Fibroblast of lung (primary cell): Measurements from ENCODE around the gene FAM25C.
"Not testable (repeated sequence)": the region's sequence is repeated elsewhere in the genome, so short reads cannot be mapped to it uniquely, and the experiment has no call there.

ENCODE experiments used
- EZH2 ChIP-seq: IDR thresholded peaks from 2 replicates; pipeline ENCODE4 v1.5.1; 2012; ENCODE audit warnings: low read length, control low read depth, mild to moderate bottlenecking; ENCODE audit errors: missing control alignments
- TF ChIP-seq, protein P1 (sequence below), 2 donors: IDR thresholded peaks in 1 of 2; conservative IDR thresholded peaks in 1 of 2; 1 replicate in 1 of 2; 2 replicates in 1 of 2; pipeline ENCODE4 v1.5.1; 2011 to 2012; ENCODE audit warnings: low read length in 2 of 2, control low read depth in 1 of 2, inconsistent platforms in 1 of 2, low read depth in 1 of 2, mild to moderate bottlenecking in 1 of 2

DNA sequence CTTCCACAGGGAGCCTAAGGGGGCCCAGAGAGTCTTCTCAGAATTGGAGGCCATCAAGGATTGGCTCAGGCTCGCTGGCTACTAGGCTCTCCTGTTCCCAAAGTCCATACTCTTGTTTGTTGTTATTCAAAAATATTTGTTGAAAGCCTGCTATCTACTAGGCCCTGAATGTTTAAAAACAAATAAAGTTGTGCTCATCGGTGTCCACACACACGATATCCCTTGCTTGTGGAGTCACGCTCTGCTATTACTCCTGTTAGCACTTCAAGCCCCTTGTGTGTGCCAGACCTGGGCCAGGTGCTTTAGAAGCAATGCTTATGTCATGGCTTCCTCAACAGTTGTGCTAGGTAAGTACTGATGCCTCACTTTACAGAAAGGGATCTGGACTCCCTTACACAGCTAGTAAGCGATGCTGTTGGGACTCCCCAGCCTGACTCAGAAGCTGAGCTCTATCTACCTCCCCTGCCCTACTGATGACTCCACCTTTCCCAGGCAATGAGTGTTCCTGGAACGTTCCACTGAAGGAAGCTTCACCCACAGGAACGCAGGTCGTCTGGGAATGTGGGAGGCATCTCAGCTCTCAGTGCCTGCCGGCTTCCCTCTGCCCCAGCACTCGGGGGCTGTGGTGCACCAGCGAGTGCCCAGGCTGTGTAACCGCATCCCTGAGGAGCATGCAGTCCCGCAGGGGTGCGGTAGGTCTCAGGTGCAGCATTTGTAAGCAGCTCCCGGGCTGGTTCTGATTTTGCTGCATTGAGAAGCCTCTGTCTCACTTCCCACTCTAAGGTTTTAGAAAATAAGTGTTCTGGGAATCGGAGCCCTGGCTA is 10.7 kb downstream of the FAM25C start:
- TF ChIP-seq, protein P1, sequence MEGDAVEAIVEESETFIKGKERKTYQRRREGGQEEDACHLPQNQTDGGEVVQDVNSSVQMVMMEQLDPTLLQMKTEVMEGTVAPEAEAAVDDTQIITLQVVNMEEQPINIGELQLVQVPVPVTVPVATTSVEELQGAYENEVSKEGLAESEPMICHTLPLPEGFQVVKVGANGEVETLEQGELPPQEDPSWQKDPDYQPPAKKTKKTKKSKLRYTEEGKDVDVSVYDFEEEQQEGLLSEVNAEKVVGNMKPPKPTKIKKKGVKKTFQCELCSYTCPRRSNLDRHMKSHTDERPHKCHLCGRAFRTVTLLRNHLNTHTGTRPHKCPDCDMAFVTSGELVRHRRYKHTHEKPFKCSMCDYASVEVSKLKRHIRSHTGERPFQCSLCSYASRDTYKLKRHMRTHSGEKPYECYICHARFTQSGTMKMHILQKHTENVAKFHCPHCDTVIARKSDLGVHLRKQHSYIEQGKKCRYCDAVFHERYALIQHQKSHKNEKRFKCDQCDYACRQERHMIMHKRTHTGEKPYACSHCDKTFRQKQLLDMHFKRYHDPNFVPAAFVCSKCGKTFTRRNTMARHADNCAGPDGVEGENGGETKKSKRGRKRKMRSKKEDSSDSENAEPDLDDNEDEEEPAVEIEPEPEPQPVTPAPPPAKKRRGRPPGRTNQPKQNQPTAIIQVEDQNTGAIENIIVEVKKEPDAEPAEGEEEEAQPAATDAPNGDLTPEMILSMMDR (conservative IDR thresholded peaks at IDR 0.05 in 1 of 2, IDR thresholded peaks at IDR 0.05 in 1 of 2; ENCODE audit: low read depth in 1 of 2, low read length in 2 of 2), result not testable (repeated sequence)
- not testable (repeated sequence) for TF ChIP-seq EZH2
